A549 (cell line): ENCODE measurements around the gene PTPRF. TPM values are rescaled to one million over a fixed set of nuclear protein-coding genes. Genes with fewer than 3 reads are reported as not detected.

Source experiments
- ATAC-seq, 2 experiments: fragments of 200-7000 bp in 1 of 2; fragments of >200 bp in 1 of 2; cut with Nextera tagmentation in 1 of 2; cut with Tn5 transposase in 1 of 2; 3 replicates each; pipeline versions ENCODE4 v1.8.0 to v1.9.1; 2018 to 2020; ENCODE audit warnings: mild to moderate bottlenecking in 1 of 2, moderate library complexity in 1 of 2
- CTCF ChIA-PET: fragments of 300-600 bp; sonication (Branson Sonifier 250); formaldehyde crosslinking; extraction: SDS; loops from one replicate; lab custom pipeline; 2021; ENCODE audit warnings: antibody characterized with exemption, inconsistent platforms; lab: Yijun Ruan, JAX
- POLR2A ChIA-PET: fragments of 350-600 bp; formaldehyde crosslinking; extraction: SDS; loops from one replicate; lab custom pipeline; 2021; ENCODE audit warnings: antibody characterized with exemption, inconsistent platforms; lab: Yijun Ruan, JAX
- DNase-seq, 2 experiments: peaks; one replicate each; pipeline versions ENCODE4 v3.0.0 to v3.0.0-alpha.2; 2011 to 2016; ENCODE audit warnings: low read depth in 1 of 2, low spot score in 1 of 2
- FAIRE-seq: peaks from 2 replicates; lab custom pipeline; 2011; peaks lifted over from hg19 to GRCh38; lab: Jason Lieb, UNC
- H3K27ac ChIP-seq, 2 experiments: fragments of >200 bp; sonication (Bioruptor Twin); formaldehyde crosslinking; 3 replicates each; pipeline ENCODE4 v1.5.1; 2016 to 2017
- H3K4me1 ChIP-seq: fragments of >200 bp; sonication (Bioruptor Twin); formaldehyde crosslinking; 3 replicates; pipeline ENCODE4 v1.6.1; 2016
- H3K4me2 ChIP-seq: fragments of >200 bp; sonication (Bioruptor Twin); formaldehyde crosslinking; 3 replicates; pipeline ENCODE4 v1.6.1; 2016
- H3K4me3 ChIP-seq: fragments of >200 bp; sonication (Bioruptor Twin); formaldehyde crosslinking; 3 replicates; pipeline ENCODE4 v1.5.1; 2016
- H3K9me3 ChIP-seq: fragments of >200 bp; sonication (Bioruptor Twin); formaldehyde crosslinking; 3 replicates; pipeline ENCODE4 v1.6.1; 2016
- CBX2 ChIP-seq: fragments of 200-600 bp; sonication (generic); IDR thresholded peaks from 2 replicates; pipeline ENCODE4 v1.6.1; 2016; ENCODE audit warnings: low read depth, mild to moderate bottlenecking, borderline replicate concordance
- CEBPB ChIP-seq, 2 experiments: fragments of >200 bp in 1 of 2; sonication (Bioruptor Twin) in 1 of 2; formaldehyde crosslinking in 1 of 2; IDR thresholded peaks; 2 replicates each; pipeline ENCODE4 v1.6.1; 2012 to 2016
- CHD2 ChIP-seq: fragments of 150-350 bp; IDR thresholded peaks from 2 replicates; pipeline ENCODE4 v1.6.1; 2014; ENCODE audit warnings: low read length; ENCODE audit not compliant: partially characterized antibody
- CHD4 ChIP-seq: fragments of 200-600 bp; sonication (generic); IDR thresholded peaks from 2 replicates; pipeline ENCODE4 v1.6.1; 2016; ENCODE audit warnings: antibody characterized with exemption, mild to moderate bottlenecking, borderline replicate concordance
- CTCF ChIP-seq: fragments of >200 bp; sonication (Bioruptor Twin); formaldehyde crosslinking; IDR thresholded peaks from 3 replicates; pipeline ENCODE4 v1.5.1; 2016
- EHF ChIP-seq: fragments of 250-450 bp; sonication (Bioruptor Pico); IDR thresholded peaks from 2 replicates; pipeline ENCODE4 v1.5.0; 2020; ENCODE audit warnings: mild to moderate bottlenecking
- EHMT2 ChIP-seq: fragments of 200-600 bp; sonication (generic); IDR thresholded peaks from 2 replicates; pipeline ENCODE4 v1.6.1; 2016; ENCODE audit warnings: antibody characterized with exemption, low read depth, mild to moderate bottlenecking, moderate library complexity
- ELK1 ChIP-seq: fragments of 150-350 bp; IDR thresholded peaks from 2 replicates; pipeline ENCODE4 v1.6.1; 2014; ENCODE audit warnings: low read depth, mild to moderate bottlenecking, low read length
- EP300 ChIP-seq, 2 experiments: fragments of >200 bp; sonication (Bioruptor Twin); formaldehyde crosslinking; IDR thresholded peaks; 2 replicates in 1 of 2; 3 replicates in 1 of 2; pipeline ENCODE4 v1.6.1; 2016 to 2017
- FOXS1 ChIP-seq: fragments of 250-450 bp; sonication (Bioruptor Pico); IDR thresholded peaks from 2 replicates; pipeline ENCODE4 v1.5.0; 2020; ENCODE audit warnings: mild to moderate bottlenecking, moderate library complexity
- HOXB13 ChIP-seq: fragments of 250-450 bp; sonication (Bioruptor Pico); IDR thresholded peaks from 2 replicates; pipeline ENCODE4 v1.5.0; 2020; ENCODE audit warnings: low read depth, mild to moderate bottlenecking, moderate library complexity
- JUN ChIP-seq, 2 experiments: fragments of >200 bp; sonication (Bioruptor Twin); formaldehyde crosslinking; IDR thresholded peaks; 2 replicates in 1 of 2; 3 replicates in 1 of 2; pipeline ENCODE4 v1.6.1; 2016 to 2017
- JUNB ChIP-seq: fragments of >200 bp; sonication (Bioruptor Twin); formaldehyde crosslinking; IDR thresholded peaks from 2 replicates; pipeline ENCODE4 v1.6.1; 2016
- KDM1A ChIP-seq: fragments of 200-600 bp; sonication (generic); IDR thresholded peaks from 2 replicates; pipeline ENCODE4 v1.6.1; 2016; ENCODE audit warnings: low read depth, mild to moderate bottlenecking
- KDM5A ChIP-seq: fragments of 200-600 bp; sonication (generic); IDR thresholded peaks from 2 replicates; pipeline ENCODE4 v1.6.1; 2016; ENCODE audit warnings: antibody characterized with exemption, mild to moderate bottlenecking
- NFE2L2 ChIP-seq: fragments of 150-350 bp; conservative IDR thresholded peaks from 2 replicates; pipeline ENCODE4 v1.6.1; 2014; ENCODE audit warnings: low read length
- POLR2AphosphoS2 ChIP-seq: conservative IDR thresholded peaks from 2 replicates; pipeline ENCODE4 v1.6.1; 2012; ENCODE audit warnings: low read length, improper control_type of control experiment, inconsistent platforms
- REST ChIP-seq: fragments of 200-600 bp; sonication (generic); IDR thresholded peaks from 2 replicates; pipeline ENCODE4 v1.6.1; 2016; ENCODE audit warnings: antibody characterized with exemption, mild to moderate bottlenecking, moderate library complexity
- RFX5 ChIP-seq: fragments of 450-650 bp; IDR thresholded peaks from 2 replicates; pipeline ENCODE4 v1.7.1; 2014; ENCODE audit warnings: antibody characterized with exemption, mild to moderate bottlenecking, moderate library complexity
- RNF2 ChIP-seq: fragments of 200-600 bp; sonication (generic); IDR thresholded peaks from 2 replicates; pipeline ENCODE4 v1.6.1; 2016; ENCODE audit warnings: low read depth, mild to moderate bottlenecking, antibody characterized with exemption, moderate library complexity, borderline replicate concordance
- TFCP2L1 ChIP-seq: fragments of 250-450 bp; sonication (Bioruptor Pico); IDR thresholded peaks from 2 replicates; pipeline ENCODE4 v1.5.0; 2021; ENCODE audit warnings: mild to moderate bottlenecking
- ZFP36 ChIP-seq: fragments of 450-650 bp; IDR thresholded peaks from 2 replicates; pipeline ENCODE4 v1.6.1; 2014; ENCODE audit warnings: borderline replicate concordance; ENCODE audit not compliant: partially characterized antibody
- WGBS: methylation state at CpG from one replicate; pipeline ENCODE4 v1.1.6; 2017; ENCODE audit errors: missing lambda C conversion rate; 5-methylcytosine and 5-hydroxymethylcytosine counted together
- polyA plus RNA-seq, 4 experiments: library from polyadenylated mRNA; depleted of rRNA in 3 of 4; stranded (reverse); fragments of >200 nt; fragmentation: RNase III in 1 of 4; extraction: RNeasy Plus Mini Kit Qiagen cat#74134 plus additional on column Dnase treatment in 1 of 4; gene quantifications; 2 replicates in 3 of 4; 3 replicates in 1 of 4; pipeline ENCODE4 v1.2.3, GENCODE V29; 2011 to 2017

Gene PTPRF
- polyA plus RNA-seq, 2 of the 4 experiments (the other 2 are of a cell fraction), result 68.5 to 96.5 TPM

GRCh38 chr1:43565600-43566360 is 35.1 kb downstream of the PTPRF start:
- FAIRE-seq (no peak), ATAC-seq (no peak), DNase-seq (no peak)
- Histone ChIP-seq H3K9me3 (no peaks in the 10 kb centered on the region), H3K27ac (no peak overlapping the region), H3K4me2 (no peak overlapping the region), H3K4me3 (no peak overlapping the region), H3K4me1 (no peaks in the 10 kb centered on the region)
- ChIA-PET POLR2A (no interaction called here), CTCF (no interaction called here)
- TF ChIP-seq CHD2 (no peak), POLR2AphosphoS2 (no peak), CEBPB (IDR thresholded peaks at IDR 0.05) (no peak), NFE2L2 (no peak), CHD4 (no peak), HOXB13 (CRISPR knock-in tag) (no peak), REST (no peak), FOXS1 (no peak), JUNB (no peak), RFX5 (no peak), ZFP36 (no peak), ELK1 (no peak), KDM5A (no peak), CBX2 (no peak), KDM1A (no peak), EHF (CRISPR knock-in tag) (no peak), EP300 (IDR thresholded peaks at IDR 0.05) (no peak), RNF2 (no peak)
- 96% methylated on average over 25 of the region's 62 CpGs for WGBS

GRCh38 chr1:43566382-43567044 is 35.8 kb downstream of the PTPRF start:
- ChIA-PET CTCF (interaction anchor here (1.8 kb wide), 1 partner anchor 15 kb away, joined by 8 read pairs; no protein-coding TSS in a partner anchor), POLR2A (no interaction called here)
- FAIRE-seq, result no peak
- no peak for DNase-seq
- no peak overlapping the region for H3K27ac ChIP-seq
- H3K4me3 ChIP-seq, result no peak overlapping the region
- TF ChIP-seq EHMT2, result no peak
- no peak for TF ChIP-seq TFCP2L1
- TF ChIP-seq CTCF, result no peak
- TF ChIP-seq REST, result no peak
- TF ChIP-seq JUN (IDR thresholded peaks at IDR 0.05), result no peak
- no peak overlapping the region for H3K4me2 ChIP-seq
- H3K9me3 ChIP-seq, result no peaks in the 10 kb centered on the region
- no peaks in the 10 kb centered on the region for H3K4me1 ChIP-seq
- 93% methylated on average over 15 of the region's 16 CpGs for WGBS
- no peak for ATAC-seq
